ENCODE data around the gene OR5V1. TPM values are rescaled to one million over a fixed set of nuclear protein-coding genes. Genes with fewer than 3 reads are reported as not detected.

Gene OR5V1
- total and polyA plus RNA-seq, 11 donors, result not detected

DNA sequence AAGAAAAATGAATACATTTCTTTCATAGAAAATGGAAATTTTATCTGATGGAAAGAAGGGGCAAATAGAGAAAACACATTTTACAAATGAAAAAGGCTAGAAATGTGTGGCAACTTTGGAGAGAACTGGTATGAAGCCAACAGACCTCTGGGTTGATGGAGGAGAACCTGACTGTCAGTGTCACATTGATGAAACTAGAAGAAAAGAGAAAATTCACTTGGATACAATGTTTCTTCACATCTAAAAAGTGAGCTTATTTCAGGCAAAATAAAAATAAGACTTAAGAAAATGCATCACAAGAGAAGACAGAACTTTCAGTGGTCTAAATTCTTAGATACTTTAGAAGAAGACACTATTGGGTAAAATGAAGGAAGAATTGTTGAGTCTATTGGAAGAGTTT lies 26.7 kb upstream of the OR5V1 start, which contains the start of gene OR12D2:
Gene OR12D2, plus strand, starts transcription at position 301 of the 400 bp plus-strand sequence. CDS start 1,069 bp downstream, outside the sequence.
- Histone ChIP-seq H3K9me3 (no peaks in the 10 kb centered on the region), H3K27ac (no peak within 1 kb of the TSS), H3K36me3 (no peaks in the 10 kb centered on the region), H3K27me3 (peaks cover 0 to 9% (median 0%) of the 10 kb centered on the region in 9 donors), H3K4me3 (no peak within 1 kb of the TSS), H3K4me1 (no peaks in the 10 kb centered on the region)
- TF ChIP-seq, protein P1, sequence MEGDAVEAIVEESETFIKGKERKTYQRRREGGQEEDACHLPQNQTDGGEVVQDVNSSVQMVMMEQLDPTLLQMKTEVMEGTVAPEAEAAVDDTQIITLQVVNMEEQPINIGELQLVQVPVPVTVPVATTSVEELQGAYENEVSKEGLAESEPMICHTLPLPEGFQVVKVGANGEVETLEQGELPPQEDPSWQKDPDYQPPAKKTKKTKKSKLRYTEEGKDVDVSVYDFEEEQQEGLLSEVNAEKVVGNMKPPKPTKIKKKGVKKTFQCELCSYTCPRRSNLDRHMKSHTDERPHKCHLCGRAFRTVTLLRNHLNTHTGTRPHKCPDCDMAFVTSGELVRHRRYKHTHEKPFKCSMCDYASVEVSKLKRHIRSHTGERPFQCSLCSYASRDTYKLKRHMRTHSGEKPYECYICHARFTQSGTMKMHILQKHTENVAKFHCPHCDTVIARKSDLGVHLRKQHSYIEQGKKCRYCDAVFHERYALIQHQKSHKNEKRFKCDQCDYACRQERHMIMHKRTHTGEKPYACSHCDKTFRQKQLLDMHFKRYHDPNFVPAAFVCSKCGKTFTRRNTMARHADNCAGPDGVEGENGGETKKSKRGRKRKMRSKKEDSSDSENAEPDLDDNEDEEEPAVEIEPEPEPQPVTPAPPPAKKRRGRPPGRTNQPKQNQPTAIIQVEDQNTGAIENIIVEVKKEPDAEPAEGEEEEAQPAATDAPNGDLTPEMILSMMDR (IDR thresholded peaks at IDR 0.05), result no peak
- TF ChIP-seq POLR2A (IDR thresholded peaks at IDR 0.05), result no peak
- intact Hi-C loops (cut with DNase I), result no loop called here
- DNase-seq (no peak), ATAC-seq (no peak)

DNA sequence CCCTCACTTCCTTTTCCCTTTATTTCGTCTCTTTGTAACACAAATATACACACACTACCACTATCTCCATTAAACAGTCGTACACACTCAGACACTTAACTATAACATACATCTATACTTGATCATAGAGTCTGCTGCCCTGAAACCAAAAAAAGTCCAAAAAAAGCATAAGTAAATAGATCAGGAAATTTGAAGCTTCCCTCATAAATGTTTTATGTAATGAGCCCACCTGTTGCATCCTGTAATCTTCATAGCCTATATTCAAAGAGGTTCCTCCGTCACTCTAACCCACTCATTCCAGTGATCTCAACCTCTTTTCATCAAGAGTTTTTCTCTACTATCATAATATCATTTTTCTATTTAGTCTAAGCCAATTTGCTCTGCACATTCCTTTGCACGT lies 19.9 kb upstream of the OR5V1 start:
- ATAC-seq (no peak), DNase-seq (no peak)
- intact Hi-C loops (cut with DNase I), result no loop called here
- TF ChIP-seq, protein P1 (IDR thresholded peaks at IDR 0.05), result no peak
- TF ChIP-seq POLR2A (IDR thresholded peaks at IDR 0.05), result no peak
- H3K27ac ChIP-seq, result no peak overlapping the region
- no peaks in the 10 kb centered on the region for H3K9me3 ChIP-seq
- no peaks in the 10 kb centered on the region for H3K4me1 ChIP-seq
- H3K27me3 ChIP-seq, result peaks cover 0 to 3% (median 0%) of the 10 kb centered on the region in 9 donors
- no peaks in the 10 kb centered on the region for H3K36me3 ChIP-seq
- WGBS, 4 donors, result 37 to 65% (median 62%) methylated on average over 4 of the region's 4 CpGs
- H3K4me3 ChIP-seq, result no peak overlapping the region

DNA sequence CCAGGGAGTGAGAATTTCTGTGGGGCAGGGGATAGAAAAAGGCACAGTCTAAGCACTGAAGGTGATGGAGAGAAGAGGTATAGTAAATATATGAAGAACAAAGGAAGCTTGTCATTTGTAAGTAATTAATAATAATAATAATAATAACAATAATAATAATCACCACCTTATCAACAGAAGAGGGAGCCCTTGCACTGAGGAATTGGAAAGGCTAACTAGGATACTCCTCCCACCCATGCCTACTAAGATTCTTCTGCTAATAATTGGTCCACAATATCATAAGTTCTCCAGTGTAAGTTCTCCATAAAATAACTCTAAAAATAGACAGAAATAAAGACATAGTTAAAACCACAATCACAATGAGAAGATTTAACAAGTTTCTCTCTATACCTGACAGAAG lies 7.3 kb upstream of the OR5V1 start:
- Histone ChIP-seq H3K9me3 (no peaks in the 10 kb centered on the region), H3K27me3 (no peaks in the 10 kb centered on the region), H3K36me3 (no peaks in the 10 kb centered on the region), H3K4me1 (no peaks in the 10 kb centered on the region), H3K27ac (no peak overlapping the region), H3K4me3 (no peak overlapping the region)
- no peak for ATAC-seq
- TF ChIP-seq, protein P1 (IDR thresholded peaks at IDR 0.05), result no peak
- no peak for TF ChIP-seq POLR2A (IDR thresholded peaks at IDR 0.05)
- intact Hi-C loops (cut with DNase I), result no loop called here
- DNase-seq, result no peak

DNA sequence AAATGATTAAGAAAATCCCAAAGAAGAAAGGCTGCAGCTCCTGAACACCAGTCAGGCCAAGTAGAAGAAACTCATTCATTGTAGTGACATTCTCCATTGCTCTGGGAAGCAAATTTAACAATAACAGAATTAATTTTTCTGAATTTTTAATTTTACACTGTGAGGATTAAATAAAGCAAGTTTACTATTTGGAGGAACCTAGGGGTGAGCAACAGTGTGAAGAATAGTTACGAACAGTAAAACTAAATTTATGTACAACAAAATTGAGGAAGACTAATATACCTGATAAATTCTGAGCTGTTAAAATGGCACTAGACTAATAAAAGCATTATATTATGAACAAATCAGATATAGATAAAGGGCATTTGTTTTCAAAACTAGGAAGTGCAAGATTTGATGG lies 6.5 kb upstream of the OR5V1 start, which contains the start of gene OR12D3:
Gene OR12D3, minus strand, starts transcription at position 101 of the 400 bp plus-strand sequence. Its CDS starts 4 bp downstream, at position 97.
- 86 to 95% (median 88%) methylated on average over 1 of the region's 1 CpG for WGBS, 4 donors
- ATAC-seq, result no peak
- no peak within 1 kb of the TSS for H3K27ac ChIP-seq

More for the DNA sequence above, 6.5 kb upstream of the OR5V1 start, which contains the start of gene OR12D3:
- TF ChIP-seq, protein P1 (IDR thresholded peaks at IDR 0.05), result no peak
- TF ChIP-seq POLR2A (IDR thresholded peaks at IDR 0.05), result no peak
- Histone ChIP-seq H3K4me1 (no peaks in the 10 kb centered on the region), H3K4me3 (no peak within 1 kb of the TSS), H3K9me3 (no peaks in the 10 kb centered on the region), H3K36me3 (no peaks in the 10 kb centered on the region), H3K27me3 (no peaks in the 10 kb centered on the region)
- no peak for DNase-seq
- intact Hi-C loops (cut with DNase I), result no loop called here
